Stimulated activated CD4-positive, alpha-beta T cell treated with anti-CD3 and anti-CD28 coated beads, Interleukin-12 subunit alpha, Interleukin-12 subunit beta, amount 100 ng/mL, for 4 hours (primary cell): ENCODE measurements around the gene MAD1L1.
"Not testable (repeated sequence)": the region's sequence is repeated elsewhere in the genome, so short reads cannot be mapped to it uniquely, and the experiment has no call there.

ENCODE experiments used
- DNase-seq: peaks from one replicate; pipeline ENCODE4 v3.0.0-alpha.2; 2020

Gene MAD1L1

DNA sequence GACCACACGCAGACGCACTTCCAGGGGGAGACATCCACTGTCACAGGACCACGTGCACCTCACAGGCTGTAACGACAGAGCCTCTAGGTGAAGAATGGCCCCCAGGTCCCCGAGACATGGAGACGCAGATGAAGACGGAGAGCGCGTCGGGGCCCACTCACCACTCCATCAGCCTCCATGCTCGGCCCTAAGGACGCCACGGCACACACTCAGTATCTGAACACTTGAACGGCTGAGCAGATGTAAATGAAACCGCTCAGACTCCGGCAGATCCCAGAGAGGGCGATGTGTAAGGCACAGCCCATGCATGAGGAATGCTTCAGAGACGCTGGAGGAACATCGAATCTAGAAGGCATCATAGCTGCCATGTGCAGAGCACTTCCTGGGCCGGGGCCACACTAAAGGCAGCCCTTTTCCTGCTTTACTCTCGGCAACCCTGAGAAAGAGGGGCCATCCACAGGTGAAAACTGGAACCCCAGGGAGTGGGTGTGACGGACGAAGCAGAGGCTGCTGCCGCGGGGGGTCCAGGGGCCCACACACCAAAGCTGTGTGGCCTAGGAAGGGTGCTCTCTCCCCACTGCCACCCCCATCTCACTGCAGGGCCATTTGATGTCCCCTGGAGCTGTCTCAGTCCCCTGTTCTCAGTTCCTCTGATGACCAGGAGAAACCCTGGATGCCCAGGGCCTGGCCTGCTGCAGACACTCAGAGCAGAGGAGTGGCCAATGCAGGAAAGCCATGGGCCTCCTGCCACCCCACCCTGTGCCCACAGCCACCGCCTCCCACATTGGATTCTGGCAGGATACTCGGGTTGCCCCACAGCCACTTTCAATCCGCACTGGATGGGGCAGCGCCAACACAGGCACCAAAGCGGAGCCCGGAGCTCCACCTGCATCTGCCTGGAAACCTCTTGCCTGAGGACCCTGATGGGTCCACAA, 253.8 kb downstream of the MAD1L1 start:
- no peak for DNase-seq

GRCh38 chr7:1977876-1978441, 254.8 kb downstream of the MAD1L1 start:
- DNase-seq: no peak

GRCh38 chr7:1977059-1977875, 255.5 kb downstream of the MAD1L1 start:
- no peak for DNase-seq

- DNase-seq: not testable (repeated sequence)
Measured at GRCh38 chr7:1976521-1976920, 256.2 kb downstream of the MAD1L1 start.

- no peak for DNase-seq
Measured at GRCh38 chr7:1975581-1975980, 257.2 kb downstream of the MAD1L1 start.

GRCh38 chr7:1975179-1975578, 257.6 kb downstream of the MAD1L1 start:
- no peak for DNase-seq

DNA sequence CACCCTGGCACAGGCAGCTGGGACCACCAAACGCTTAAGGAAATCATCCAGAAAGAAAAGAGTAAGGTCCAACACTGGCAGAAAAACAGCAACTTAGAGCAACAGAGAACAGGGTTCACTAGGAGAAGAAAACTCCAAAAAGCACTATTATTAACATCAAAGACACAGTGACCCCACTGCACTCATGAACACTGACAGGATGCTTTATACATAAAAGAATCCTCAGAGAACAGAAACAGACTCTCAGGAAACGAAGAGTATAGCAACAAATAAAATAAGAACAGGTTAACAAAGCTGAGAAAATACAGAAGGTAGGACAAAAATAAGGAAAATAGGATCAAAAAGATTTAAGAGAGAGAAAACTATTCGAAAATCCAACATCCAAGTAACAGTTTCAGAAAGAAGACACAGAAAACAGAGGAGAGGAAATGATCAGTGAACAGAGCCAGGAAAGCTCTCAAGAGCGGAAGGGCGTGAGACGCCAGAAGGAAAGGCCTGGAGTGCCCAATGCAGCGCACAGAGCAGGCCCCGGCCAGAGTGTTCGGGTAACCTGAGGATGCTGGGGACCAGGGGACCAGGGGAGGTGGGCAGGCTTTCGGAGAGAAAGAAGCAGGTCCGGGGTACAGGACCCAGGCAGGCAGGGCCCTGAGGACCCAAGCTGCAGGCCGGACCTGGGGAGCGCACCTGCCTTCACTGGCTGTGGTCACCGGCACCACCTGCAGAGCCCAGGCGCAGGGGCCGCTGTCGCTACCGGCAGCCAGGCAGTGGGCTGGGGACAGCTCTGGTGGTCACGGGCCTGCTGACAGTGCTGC, 258.2 kb downstream of the MAD1L1 start:
- no peak for DNase-seq

GRCh38 chr7:1973321-1974251, 259.2 kb downstream of the MAD1L1 start:
- no peak for DNase-seq

GRCh38 chr7:1972744-1973143, 260.0 kb downstream of the MAD1L1 start:
- no peak for DNase-seq

DNA sequence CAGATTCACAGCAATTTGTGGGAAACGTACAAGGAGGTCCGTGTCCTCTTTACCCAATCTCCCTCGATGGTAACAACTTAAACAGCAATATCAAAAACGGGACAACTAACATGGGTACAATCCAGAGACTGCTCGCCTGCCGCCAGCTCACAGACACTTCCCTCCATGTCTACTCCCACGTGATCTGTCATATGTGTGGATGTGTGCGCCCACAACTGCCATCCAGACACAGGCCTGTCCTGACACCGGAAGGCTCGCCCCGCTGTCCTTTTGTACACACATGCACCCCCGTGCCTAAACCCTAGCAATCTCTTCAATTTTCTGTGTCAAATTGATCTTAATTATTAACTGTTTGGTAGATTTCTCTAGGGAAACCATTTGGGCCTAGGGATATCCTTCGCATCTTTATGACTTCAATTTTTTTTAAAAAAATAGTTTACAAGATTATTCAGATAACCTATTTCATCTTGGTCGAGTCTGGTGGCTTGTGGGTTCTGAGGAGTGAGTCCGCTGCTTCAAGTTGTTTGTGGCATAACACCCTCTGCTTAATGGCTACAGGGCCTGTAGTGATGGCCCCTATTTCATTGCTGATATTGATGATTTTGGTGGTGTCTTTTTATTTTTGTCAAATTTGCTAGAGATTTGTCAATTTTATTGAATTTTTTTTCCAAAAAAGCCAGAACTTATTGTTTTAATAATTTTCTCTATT, 260.6 kb downstream of the MAD1L1 start:
- DNase-seq: no peak

GRCh38 chr7:1970895-1971294, 261.9 kb downstream of the MAD1L1 start:
- DNase-seq: no peak

GRCh38 chr7:1970285-1970660, 262.5 kb downstream of the MAD1L1 start:
- DNase-seq: not testable (repeated sequence)

DNA sequence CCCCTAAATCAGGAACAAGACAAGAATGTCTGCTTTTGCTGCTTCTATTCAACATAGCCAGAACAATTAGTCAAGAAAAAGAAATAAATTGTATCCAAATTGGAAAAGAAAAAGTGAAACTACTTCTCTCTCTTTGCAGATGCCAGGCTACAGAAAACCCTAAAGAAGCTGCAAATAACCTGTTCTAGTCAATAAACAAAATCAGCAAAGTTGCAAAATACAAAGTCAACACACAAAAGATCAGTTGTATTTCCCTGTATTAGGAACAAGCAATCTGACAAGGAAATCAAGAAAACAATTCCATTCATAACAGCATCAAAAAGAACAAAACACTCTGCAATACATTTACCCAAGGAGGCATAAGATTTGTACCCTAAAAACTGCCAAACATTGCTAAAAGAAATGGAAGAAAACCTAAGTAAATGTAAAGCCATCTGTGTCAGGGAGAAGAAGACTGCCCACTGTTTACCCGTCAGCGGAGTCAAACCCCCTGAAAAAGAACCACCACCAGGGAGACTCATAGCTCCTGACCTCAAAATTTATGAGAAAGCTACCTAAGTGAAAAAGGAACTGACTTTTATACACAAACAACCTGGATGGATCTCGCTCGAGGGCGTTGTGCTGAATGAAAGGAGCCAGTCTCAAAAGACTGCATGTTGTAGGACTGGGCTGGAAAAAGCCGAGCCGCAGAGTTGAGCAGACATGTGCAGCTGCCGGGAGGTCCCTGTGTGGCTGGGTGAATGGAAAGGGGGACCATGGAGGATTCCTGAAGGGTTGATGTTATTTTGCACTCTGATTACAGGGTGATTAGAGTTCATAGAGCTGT, 263.1 kb downstream of the MAD1L1 start:
- no peak for DNase-seq

DNA sequence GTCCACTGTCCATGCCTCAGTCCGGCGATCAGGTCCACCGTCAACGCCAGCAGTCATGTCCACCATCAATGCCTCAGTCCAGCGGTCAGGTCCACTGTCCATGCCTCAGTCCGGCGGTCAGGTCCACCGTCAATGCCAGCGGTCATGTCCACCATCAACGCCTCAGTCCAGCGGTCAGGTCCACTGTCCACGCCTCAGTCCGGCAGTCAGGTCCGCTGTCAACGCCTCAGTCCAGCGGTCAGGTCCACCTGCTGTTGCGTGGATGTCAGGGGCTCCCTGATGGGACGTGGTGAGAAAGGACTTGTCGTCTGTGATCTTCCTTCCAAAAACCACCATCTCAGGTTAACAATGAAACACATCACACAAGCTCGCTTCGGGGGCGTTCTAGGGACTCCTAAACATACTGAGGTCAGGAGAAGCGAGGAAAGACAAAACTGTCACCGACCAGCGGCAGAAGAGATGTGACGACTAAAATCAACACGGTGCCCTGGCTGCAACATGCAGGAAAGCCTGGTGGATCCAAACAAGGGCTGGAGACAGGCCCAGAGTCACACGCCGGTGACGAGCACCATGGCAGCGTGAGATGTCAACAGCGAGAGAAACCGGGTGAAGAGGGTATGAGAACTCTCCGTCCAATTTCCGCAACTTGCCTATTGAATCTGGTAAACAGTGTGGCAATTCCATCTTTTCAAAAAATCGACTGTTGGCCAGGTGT, 264.2 kb downstream of the MAD1L1 start:
- no peak for DNase-seq

DNA sequence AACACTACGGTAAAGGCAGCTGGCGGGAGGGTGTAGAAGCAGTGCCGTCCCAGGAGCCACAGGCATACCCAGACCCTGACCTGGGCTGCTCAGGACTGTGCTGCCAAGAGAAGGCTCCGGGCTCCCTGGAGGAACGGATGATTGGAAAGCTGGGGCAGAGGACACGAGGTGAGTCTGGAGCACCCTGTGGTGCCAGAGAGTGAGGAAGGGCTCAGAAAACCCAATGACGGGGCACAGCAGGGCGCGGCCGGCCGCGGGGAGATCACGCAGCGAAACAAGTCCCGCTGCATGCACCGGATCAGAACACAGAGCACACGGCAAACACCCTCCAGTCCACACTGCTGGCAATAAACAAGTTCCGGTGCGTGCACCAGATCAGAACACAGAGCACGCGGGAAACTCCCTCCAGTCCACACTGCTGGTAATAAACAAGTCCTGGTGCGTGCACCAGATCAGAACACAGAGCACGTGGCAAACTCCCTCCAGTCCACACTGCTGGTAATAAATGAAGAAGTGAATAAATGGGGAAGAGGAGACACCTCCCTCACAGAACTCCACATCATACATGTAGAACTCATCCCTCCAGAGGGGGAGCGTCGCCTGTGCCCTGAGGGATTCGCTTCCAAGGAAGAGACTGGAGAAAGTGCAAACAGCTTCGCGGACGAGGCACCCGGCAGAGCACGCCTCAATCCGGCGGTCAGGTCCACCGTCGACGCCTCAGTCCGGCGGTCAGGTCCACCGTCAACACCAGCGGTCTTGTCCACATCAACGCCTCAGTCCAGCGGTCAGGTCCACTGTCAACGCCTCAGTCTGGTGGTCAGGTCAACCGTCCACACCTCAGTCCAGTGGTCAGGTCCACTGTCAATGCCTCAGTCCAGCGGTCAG, 265.0 kb downstream of the MAD1L1 start:
- DNase-seq: no peak

DNA sequence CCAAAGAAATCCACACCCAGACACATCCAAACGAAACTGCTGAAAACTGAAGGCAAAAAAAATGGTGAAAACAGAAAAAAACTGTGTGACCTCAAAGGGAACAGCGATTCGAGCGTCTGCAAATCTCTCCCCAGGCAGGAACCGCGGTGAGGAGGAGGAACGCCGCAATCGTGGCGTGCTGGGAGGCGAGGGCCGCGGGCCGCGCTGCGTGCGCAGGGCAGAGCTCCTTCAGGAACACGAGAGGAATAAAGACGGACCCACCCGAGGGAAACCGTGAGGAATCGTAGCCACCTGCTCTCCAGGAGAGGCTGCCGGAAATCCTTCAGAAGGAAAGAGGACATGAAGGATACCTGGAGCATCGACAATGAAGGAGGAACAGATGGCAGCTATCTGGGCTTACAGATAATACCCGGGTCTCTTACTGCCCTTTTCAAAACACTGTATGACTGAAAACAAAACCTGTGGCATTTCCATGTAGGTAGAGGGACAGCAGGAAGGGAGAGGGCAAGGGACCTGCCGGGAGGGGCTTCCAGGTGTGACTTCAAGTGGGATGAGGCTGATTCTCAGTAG, 266.0 kb downstream of the MAD1L1 start:
- DNase-seq: no peak

DNA sequence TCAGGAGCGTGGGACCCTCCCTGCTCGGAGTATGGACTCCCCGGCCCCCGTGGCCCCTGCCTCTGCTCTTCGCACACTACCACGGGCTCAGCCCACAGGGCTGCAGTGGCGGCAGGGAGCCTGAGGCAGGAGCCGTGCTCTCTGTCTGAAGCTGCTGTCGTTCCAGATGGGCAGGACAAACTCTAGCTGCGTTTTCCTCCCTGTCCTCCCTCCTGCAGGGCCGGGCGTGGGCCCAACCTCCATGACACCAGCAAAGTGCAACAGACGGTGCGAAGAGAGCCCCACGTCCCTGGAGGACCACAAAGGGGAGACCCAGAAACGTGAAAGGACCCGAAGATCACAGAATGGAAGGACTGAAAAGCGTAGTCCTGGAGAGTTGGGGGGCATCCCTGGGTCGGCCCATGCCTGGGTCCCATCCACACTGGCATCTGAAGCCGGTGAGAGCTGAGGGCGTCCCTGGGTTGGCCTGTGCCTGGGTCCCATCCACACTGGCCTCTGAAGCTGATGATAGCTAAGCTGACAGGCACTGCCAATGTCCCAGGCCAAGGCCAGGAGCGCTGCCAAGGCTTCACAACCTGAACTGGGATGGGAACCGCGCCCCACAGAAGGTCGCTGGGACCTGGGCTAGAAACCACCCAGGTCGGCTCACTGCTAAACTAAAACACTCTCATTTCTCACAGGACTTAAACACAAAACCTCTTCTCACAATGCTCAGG, 267.0 kb downstream of the MAD1L1 start:
- no peak for DNase-seq
